ENCODE measurements around the gene DTX1. TPM values are rescaled to one million over a fixed set of nuclear protein-coding genes. Genes with fewer than 3 reads are reported as not detected.

DTX1 gene
- total and polyA plus RNA-seq, 2 of the 13 experiments (the other 11 are each of a cell fraction or from before 2014, with no cell fraction given): not detected

DNA sequence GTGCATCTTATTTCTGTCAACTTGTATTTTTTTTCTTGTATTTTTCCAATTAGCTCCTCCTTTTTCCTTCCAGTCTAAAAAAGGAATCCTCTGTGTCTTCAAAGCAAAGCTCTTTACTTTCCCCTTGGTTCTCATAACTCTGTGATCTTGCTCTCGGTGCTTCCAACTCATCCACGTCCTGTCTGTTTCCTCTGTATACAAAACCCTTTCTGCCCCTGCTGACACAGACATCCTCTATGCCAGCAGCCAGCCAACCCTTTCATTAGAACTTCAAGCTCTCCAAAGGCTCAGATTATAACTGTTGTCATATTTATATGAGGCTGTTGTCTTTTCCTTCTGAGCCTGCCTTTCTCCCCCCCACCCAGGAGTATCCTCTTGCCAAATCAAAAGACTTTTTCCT is 45.8 kb upstream of the DTX1 start (continued):
- TF ChIP-seq NFAT5 (CRISPR knock-in tag; IDR thresholded peaks at IDR 0.05) (no peak), ZNF619 (CRISPR knock-in tag; IDR thresholded peaks at IDR 0.05) (no peak), ZFX (CRISPR knock-in tag; IDR thresholded peaks at IDR 0.05; ENCODE audit: low read depth) (no peak), MIXL1 (CRISPR knock-in tag; IDR thresholded peaks at IDR 0.05) (no peak), SYNCRIP (IDR thresholded peaks at IDR 0.05; ENCODE audit: insufficient read depth, low read depth, low read length) (no peak), ARHGAP35 (CRISPR knock-in tag; IDR thresholded peaks at IDR 0.05; ENCODE audit: borderline replicate concordance) (no peak), PITX1 (CRISPR knock-in tag; IDR thresholded peaks at IDR 0.05) (no peak), KDM4B (CRISPR knock-in tag; IDR thresholded peaks at IDR 0.05) (no peak), SP5 (CRISPR knock-in tag; IDR thresholded peaks at IDR 0.05; ENCODE audit: borderline replicate concordance, low read depth) (no peak), ZNF674 (CRISPR knock-in tag; IDR thresholded peaks at IDR 0.05; ENCODE audit: low read depth) (no peak), LCORL (IDR thresholded peaks at IDR 0.05) (no peak), LCORL (CRISPR knock-in tag; IDR thresholded peaks at IDR 0.05) (no peak), EED (CRISPR knock-in tag; IDR thresholded peaks at IDR 0.05) (no peak), ZFP62 (CRISPR knock-in tag; IDR thresholded peaks at IDR 0.05) (no peak)

Data from HepG2 (cell line).